HepG2 (cell line): ENCODE data around the gene PRR12. TPM values are rescaled to one million over a fixed set of nuclear protein-coding genes. Genes with fewer than 3 reads are reported as not detected.

ENCODE experiments used
- BHLHE40 ChIP-seq: IDR thresholded peaks from 2 replicates; pipeline ENCODE4 v1.6.1; 2011; ENCODE audit warnings: low read length, improper control_type of control experiment
- FOXP1 ChIP-seq, 2 experiments: fragments of 450-650 bp in 1 of 2; IDR thresholded peaks; 2 replicates each; pipeline ENCODE4 v1.6.1; 2017 to 2018; ENCODE audit warnings: antibody characterized with exemption in 1 of 2
- GATAD2A ChIP-seq: IDR thresholded peaks from 2 replicates; pipeline ENCODE4 v1.6.1; 2016
- HMGA1 ChIP-seq: sonication (generic); formaldehyde crosslinking; conservative IDR thresholded peaks from 2 replicates; pipeline ENCODE4 v1.4.0; 2020; ENCODE audit warnings: missing genetic modification reagents
- HOMEZ ChIP-seq: IDR thresholded peaks from 2 replicates; pipeline ENCODE4 v1.6.1; 2016; ENCODE audit warnings: low read depth
- HOXA5 ChIP-seq: sonication (generic); formaldehyde crosslinking; IDR thresholded peaks from 2 replicates; pipeline ENCODE4 v1.4.0; 2020; ENCODE audit warnings: missing genetic modification reagents
- KLF9 ChIP-seq: IDR thresholded peaks from 2 replicates; pipeline ENCODE4 v1.6.1; 2016; ENCODE audit warnings: low read depth
- MIER3 ChIP-seq: IDR thresholded peaks from 2 replicates; pipeline ENCODE4 v1.6.1; 2016; ENCODE audit warnings: missing compliant biosample characterization, borderline replicate concordance
- NR2F1 ChIP-seq, 2 experiments: fragments of 450-650 bp in 1 of 2; formaldehyde crosslinking in 1 of 2; IDR thresholded peaks; 2 replicates each; pipeline versions ENCODE4 v1.5.0 to v1.6.1; 2016 to 2020; ENCODE audit warnings: mild to moderate bottlenecking in 1 of 2, missing compliant biosample characterization in 1 of 2, missing genetic modification reagents in 1 of 2, moderate library complexity in 1 of 2
- PITX1 ChIP-seq: sonication (generic); formaldehyde crosslinking; IDR thresholded peaks from 2 replicates; pipeline ENCODE4 v1.5.1; 2020; ENCODE audit warnings: mild to moderate bottlenecking, missing genetic modification reagents
- RFXAP ChIP-seq: sonication (generic); formaldehyde crosslinking; IDR thresholded peaks from 2 replicates; pipeline ENCODE4 v1.4.0; 2020; ENCODE audit warnings: missing genetic modification reagents, borderline replicate concordance
- SATB2 ChIP-seq: sonication (generic); formaldehyde crosslinking; IDR thresholded peaks from 2 replicates; pipeline ENCODE4 v1.5.0; 2020; ENCODE audit warnings: missing genetic modification reagents
- SOX5 ChIP-seq: IDR thresholded peaks from 2 replicates; pipeline ENCODE4 v1.6.1; 2016; ENCODE audit warnings: borderline replicate concordance
- SP5 ChIP-seq: IDR thresholded peaks from 2 replicates; pipeline ENCODE4 v1.6.1; 2016; ENCODE audit warnings: low read depth, borderline replicate concordance
- TBP ChIP-seq: sonication (generic); formaldehyde crosslinking; IDR thresholded peaks from 2 replicates; pipeline ENCODE4 v1.5.0; 2020; ENCODE audit warnings: missing genetic modification reagents
- ZNF136 ChIP-seq: sonication (generic); formaldehyde crosslinking; IDR thresholded peaks from 2 replicates; pipeline ENCODE4 v1.8.1; 2022; ENCODE audit warnings: low read depth, mild to moderate bottlenecking, moderate library complexity, missing genetic modification reagents
- ZNF260 ChIP-seq: sonication (generic); formaldehyde crosslinking; IDR thresholded peaks from 2 replicates; pipeline ENCODE4 v1.4.0; 2020; ENCODE audit warnings: missing genetic modification reagents, low read depth, mild to moderate bottlenecking, borderline replicate concordance
- ZNF292 ChIP-seq: sonication (generic); formaldehyde crosslinking; IDR thresholded peaks from 2 replicates; pipeline ENCODE4 v1.8.1; 2022; ENCODE audit warnings: mild to moderate bottlenecking, low read depth, missing genetic modification reagents, borderline replicate concordance
- ZNF431 ChIP-seq: sonication (generic); formaldehyde crosslinking; IDR thresholded peaks from 2 replicates; pipeline ENCODE4 v1.9.0; 2022; ENCODE audit warnings: missing genetic modification reagents, low read depth, mild to moderate bottlenecking, borderline replicate concordance
- ZNF562 ChIP-seq: sonication (generic); formaldehyde crosslinking; IDR thresholded peaks from 2 replicates; pipeline ENCODE4 v1.8.0; 2022; ENCODE audit warnings: missing genetic modification reagents, borderline replicate concordance
- ZSCAN30 ChIP-seq: sonication (generic); formaldehyde crosslinking; IDR thresholded peaks from 2 replicates; pipeline ENCODE4 v1.5.0; 2020; ENCODE audit warnings: mild to moderate bottlenecking, missing genetic modification reagents
- polyA plus RNA-seq, 8 experiments: library from polyadenylated mRNA; depleted of rRNA in 3 of 8; stranded (reverse) in 7 of 8; unstranded in 1 of 8; fragments of >200 nt; fragmentation: Illumina TruSeq in 4 of 8; extraction: Trizol in 4 of 8; gene quantifications; 2 replicates each; pipeline versions ENCODE4 v1.2.1 to v1.2.3, GENCODE V29; 2011 to 2016; ENCODE audit warnings: low read depth in 4 of 8, missing spikeins in 1 of 8, mixed read lengths in 1 of 8; ENCODE audit not compliant: insufficient read depth in 1 of 8
- total RNA-seq, 5 experiments: library from RNA; depleted of rRNA; stranded (reverse); fragments of >200 nt; fragmentation: Illumina TruSeq; extraction: Trizol; gene quantifications; 2 replicates each; pipeline ENCODE4 v1.2.3, GENCODE V29; 2016; ENCODE audit warnings: low read depth in 1 of 5

The PRR12 gene
- total and polyA plus RNA-seq, 2 of the 13 experiments (the other 11 are each of a cell fraction or from before 2014, with no cell fraction given) = 0.62 to 1.5 TPM

- TF ChIP-seq KLF9 (no peak), SOX5 (CRISPR knock-in tag) (0 out of 2 replicates have a peak, but pooled peaks have one; percentile 54), HOMEZ (CRISPR knock-in tag) (0 out of 2 replicates have a peak, but pooled peaks have one; percentile 54), ZNF136 (CRISPR knock-in tag) (no peak), PITX1 (CRISPR knock-in tag) (peak; percentile 63; the same call in 1 of the 2 replicates), SP5 (peak; percentile 9; the same call in 1 of the 2 replicates), NR2F1 (CRISPR knock-in tag; IDR thresholded peaks at IDR 0.05) (no peak), ZNF431 (no peak), ZSCAN30 (CRISPR knock-in tag) (0 out of 2 replicates have a peak, but pooled peaks have one; percentile 36), ZNF260 (CRISPR knock-in tag) (no peak), SATB2 (no peak), TBP (CRISPR knock-in tag) (peak; percentile 87; the same call in 1 of the 2 replicates), ZNF292 (no peak), RFXAP (CRISPR knock-in tag) (no peak), BHLHE40 (peak; percentile 39; the same call in 1 of the 2 replicates), MIER3 (peak; percentile 79; the same call in 1 of the 2 replicates), GATAD2A (CRISPR knock-in tag) (peak; percentile 76), FOXP1 (IDR thresholded peaks at IDR 0.05) (no peak), FOXP1 (CRISPR knock-in tag; IDR thresholded peaks at IDR 0.05) (no peak), HOXA5 (0 out of 2 replicates have a peak, but pooled peaks have one; percentile 47), ZNF562 (no peak), HMGA1 (CRISPR knock-in tag) (no peak)
Observed at GRCh38 chr19:49672131-49672919, 81.3 kb downstream of the PRR12 start (continued).
